Parathyroid adenoma (tissue), 2 donors: ENCODE measurements around the gene HRH3.

Experiments
- H2AFZ ChIP-seq: fragments of 300-600 bp; sonication (generic); one replicate; pipeline ENCODE4 v1.7.0; 2017; ENCODE audit warnings: antibody characterized with exemption, mild to moderate bottlenecking
- H3K27ac ChIP-seq: fragments of 300-600 bp; sonication (generic); one replicate; pipeline ENCODE4 v1.7.0; 2017
- H3K27me3 ChIP-seq: fragments of 300-600 bp; sonication (generic); one replicate; pipeline ENCODE4 v1.7.0; 2017; ENCODE audit warnings: low read length; ENCODE audit not compliant: control insufficient read depth, insufficient read depth
- H3K36me3 ChIP-seq: fragments of 300-600 bp; sonication (generic); one replicate; pipeline ENCODE4 v1.7.0; 2017; ENCODE audit warnings: low read length; ENCODE audit not compliant: control insufficient read depth, insufficient read depth
- H3K4me1 ChIP-seq: fragments of 300-600 bp; sonication (generic); one replicate; pipeline ENCODE4 v1.7.0; 2017; ENCODE audit warnings: control low read depth
- H3K4me2 ChIP-seq: fragments of 300-600 bp; sonication (generic); one replicate; pipeline ENCODE4 v1.7.0; 2017; ENCODE audit warnings: low read length
- H3K4me3 ChIP-seq: fragments of 300-600 bp; sonication (generic); one replicate; pipeline ENCODE4 v1.7.0; 2017; ENCODE audit warnings: low read depth, low read length
- H3K79me2 ChIP-seq: fragments of 300-600 bp; sonication (generic); one replicate; pipeline ENCODE4 v1.7.0; 2017; ENCODE audit warnings: control low read depth
- H3K9ac ChIP-seq: fragments of 300-600 bp; sonication (generic); one replicate; pipeline ENCODE4 v1.7.0; 2017; ENCODE audit warnings: mild to moderate bottlenecking
- H3K9me3 ChIP-seq: fragments of 300-600 bp; sonication (generic); one replicate; pipeline ENCODE4 v1.7.0; 2017; ENCODE audit warnings: low read length; ENCODE audit not compliant: control insufficient read depth
- TF ChIP-seq, protein P1 (sequence below): fragments of 300-600 bp; sonication (generic); IDR thresholded peaks from one replicate; pipeline ENCODE4 v1.7.0; 2017; ENCODE audit warnings: antibody characterized with exemption, mild to moderate bottlenecking
- donor health status: primary hyperparathyroidism.

The HRH3 gene

DNA sequence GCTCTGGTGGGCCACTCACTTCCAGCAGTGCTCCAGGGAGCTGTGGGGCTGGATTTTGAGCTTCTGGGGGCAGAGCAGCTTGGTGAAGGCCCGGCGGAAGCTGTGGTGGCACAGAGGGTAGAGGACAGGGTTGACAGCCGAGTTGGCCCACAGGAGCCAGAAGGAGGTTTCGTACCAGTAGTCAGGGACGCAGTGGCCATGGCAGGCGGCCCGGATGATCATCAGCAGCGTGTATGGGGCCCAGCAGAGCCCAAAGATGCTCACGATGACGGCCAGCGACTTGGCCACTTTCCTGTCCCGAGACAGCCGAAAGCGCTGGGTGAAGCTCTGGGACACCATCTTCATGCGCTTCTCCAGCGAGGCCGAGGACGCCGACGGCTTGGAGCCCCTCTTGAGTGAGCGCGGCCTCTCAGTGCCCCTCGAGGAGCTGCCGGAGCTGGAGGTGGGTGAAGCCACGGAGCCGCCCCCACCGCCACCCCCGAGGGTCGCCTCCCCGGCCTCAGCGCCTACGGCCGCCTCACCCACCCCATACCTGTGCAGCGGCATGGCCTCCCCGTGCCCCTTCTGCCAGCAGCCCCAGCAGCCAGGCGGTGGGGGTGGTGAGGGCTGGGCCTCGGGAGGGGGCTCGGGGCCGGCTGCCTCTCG, 4.0 kb downstream of the HRH3 start:
- Histone ChIP-seq H3K4me2 (no peak overlapping the region), H3K4me1 (no peaks in the 10 kb centered on the region), H2AFZ (no peak overlapping the region), H3K36me3 (no peaks in the 10 kb centered on the region), H3K27me3 (no peaks in the 10 kb centered on the region), H3K4me3 (no peak overlapping the region), H3K27ac (no peak overlapping the region), H3K79me2 (no peaks in the 10 kb centered on the region), H3K9me3 (no peaks in the 10 kb centered on the region), H3K9ac (no peak overlapping the region)
- TF ChIP-seq, protein P1, sequence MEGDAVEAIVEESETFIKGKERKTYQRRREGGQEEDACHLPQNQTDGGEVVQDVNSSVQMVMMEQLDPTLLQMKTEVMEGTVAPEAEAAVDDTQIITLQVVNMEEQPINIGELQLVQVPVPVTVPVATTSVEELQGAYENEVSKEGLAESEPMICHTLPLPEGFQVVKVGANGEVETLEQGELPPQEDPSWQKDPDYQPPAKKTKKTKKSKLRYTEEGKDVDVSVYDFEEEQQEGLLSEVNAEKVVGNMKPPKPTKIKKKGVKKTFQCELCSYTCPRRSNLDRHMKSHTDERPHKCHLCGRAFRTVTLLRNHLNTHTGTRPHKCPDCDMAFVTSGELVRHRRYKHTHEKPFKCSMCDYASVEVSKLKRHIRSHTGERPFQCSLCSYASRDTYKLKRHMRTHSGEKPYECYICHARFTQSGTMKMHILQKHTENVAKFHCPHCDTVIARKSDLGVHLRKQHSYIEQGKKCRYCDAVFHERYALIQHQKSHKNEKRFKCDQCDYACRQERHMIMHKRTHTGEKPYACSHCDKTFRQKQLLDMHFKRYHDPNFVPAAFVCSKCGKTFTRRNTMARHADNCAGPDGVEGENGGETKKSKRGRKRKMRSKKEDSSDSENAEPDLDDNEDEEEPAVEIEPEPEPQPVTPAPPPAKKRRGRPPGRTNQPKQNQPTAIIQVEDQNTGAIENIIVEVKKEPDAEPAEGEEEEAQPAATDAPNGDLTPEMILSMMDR: no peak

DNA sequence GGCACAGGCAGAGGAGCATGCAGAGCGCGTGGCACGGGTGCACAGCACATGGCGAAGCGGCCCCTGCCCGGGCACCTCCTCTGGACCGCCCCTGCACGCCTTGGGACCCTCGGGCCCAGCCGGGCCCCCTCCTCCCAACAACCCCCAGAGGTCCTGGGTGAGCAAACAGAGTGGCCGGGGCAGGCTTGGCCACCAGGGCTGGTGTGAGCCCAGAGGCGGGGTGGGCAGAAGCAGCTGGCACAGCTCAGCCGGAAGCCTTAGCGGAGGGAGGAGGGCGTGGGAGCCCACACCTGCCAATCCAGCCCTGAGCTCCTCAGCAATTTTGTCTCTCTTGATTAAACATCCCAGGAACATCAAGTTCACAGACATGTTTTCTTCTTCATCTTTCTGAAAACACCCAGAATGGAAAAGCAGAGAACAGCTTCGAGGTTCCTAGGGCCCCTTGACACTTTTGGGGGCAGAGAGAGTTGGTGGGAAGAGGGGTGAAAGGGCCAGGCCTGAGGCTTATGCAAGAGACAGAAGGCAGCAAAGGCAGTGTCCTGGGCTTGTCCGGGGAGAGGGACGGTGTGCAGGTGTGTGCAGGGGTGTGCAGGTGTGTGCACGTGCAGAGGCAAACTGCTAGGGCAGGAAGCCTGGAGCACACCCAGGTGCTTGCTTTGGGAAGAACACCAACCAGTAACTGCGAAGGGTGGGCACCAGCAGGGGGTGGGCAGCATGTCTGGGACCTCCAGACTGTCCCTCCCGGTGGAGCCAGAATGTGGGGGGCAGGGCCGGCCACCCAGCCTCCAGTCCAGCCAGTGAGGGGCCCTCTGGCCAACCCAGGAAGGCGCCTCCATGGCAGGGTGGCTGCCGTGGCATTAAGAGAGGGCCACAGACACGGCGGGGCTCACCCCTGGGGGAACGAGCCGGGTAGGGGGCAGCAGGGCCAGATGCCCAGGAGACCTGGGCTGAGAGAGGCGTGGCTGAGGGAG, 4.8 kb downstream of the HRH3 start:
- H3K27ac ChIP-seq: no peak overlapping the region

DNA sequence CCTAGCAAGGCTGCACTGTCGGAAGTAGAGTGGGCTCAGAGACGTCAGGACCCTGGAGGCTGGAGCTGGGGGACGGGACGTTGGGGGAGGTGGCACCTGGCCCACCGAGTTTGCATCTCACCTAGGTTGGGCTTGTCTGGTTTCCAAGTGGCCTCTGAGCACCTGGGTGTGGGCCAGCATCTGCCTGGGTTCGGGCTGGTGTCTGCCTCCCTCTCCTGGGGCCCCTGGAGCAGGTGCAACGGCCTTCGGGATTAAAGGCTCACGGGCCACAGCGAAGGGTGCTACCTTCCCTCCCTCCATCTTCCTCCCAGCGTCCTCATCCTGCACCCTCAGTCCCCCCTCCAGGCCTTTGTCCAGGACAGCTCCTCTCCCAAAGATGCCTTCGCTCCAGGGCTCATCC, 6.0 kb downstream of the HRH3 start:
- Histone ChIP-seq H3K27ac (no peak overlapping the region), H3K4me3 (no peak overlapping the region), H3K9ac (no peak overlapping the region), H3K4me1 (no peaks in the 10 kb centered on the region), H3K79me2 (no peaks in the 10 kb centered on the region), H2AFZ (no peak overlapping the region), H3K27me3 (no peaks in the 10 kb centered on the region), H3K4me2 (no peak overlapping the region), H3K36me3 (no peaks in the 10 kb centered on the region), H3K9me3 (no peaks in the 10 kb centered on the region)
- TF ChIP-seq, protein P1: no peak

More for the DNA sequence above, 4.8 kb downstream of the HRH3 start:
- Histone ChIP-seq H2AFZ (no peak overlapping the region), H3K79me2 (no peaks in the 10 kb centered on the region), H3K4me1 (no peaks in the 10 kb centered on the region), H3K27me3 (no peaks in the 10 kb centered on the region), H3K9me3 (no peaks in the 10 kb centered on the region), H3K9ac (no peak overlapping the region), H3K4me2 (no peak overlapping the region), H3K4me3 (no peak overlapping the region), H3K36me3 (no peaks in the 10 kb centered on the region)
- TF ChIP-seq, protein P1: no peak

DNA sequence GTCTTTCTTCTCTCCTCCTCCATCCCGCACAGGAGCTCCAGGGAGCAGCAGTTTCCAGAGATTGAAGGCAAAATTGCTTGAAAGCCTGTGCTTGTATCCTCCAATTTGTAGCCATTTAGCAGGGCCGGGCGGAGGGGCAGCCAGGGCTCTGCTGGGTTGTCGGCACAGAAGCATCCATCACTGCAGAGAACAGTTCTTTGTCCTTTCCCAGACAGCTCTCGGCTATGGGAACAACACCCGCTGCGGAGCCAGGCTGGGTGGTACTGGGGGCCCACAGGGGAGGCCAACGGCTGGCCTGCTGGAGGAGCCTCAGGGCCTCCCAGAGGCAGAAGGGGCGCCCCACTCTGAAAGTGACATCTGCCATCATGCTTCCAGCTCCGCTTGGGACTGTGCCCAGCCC, 7.8 kb downstream of the HRH3 start:
- Histone ChIP-seq H3K9me3 (no peaks in the 10 kb centered on the region), H3K36me3 (no peaks in the 10 kb centered on the region), H3K4me2 (no peak overlapping the region), H3K27me3 (no peaks in the 10 kb centered on the region), H3K4me3 (no peak overlapping the region), H2AFZ (no peak overlapping the region), H3K9ac (no peak overlapping the region), H3K79me2 (no peaks in the 10 kb centered on the region), H3K4me1 (no peaks in the 10 kb centered on the region), H3K27ac (no peak overlapping the region)
- TF ChIP-seq, protein P1: no peak
